Measurements from ENCODE around the gene PRSS2. TPM values are rescaled to one million over a fixed set of nuclear protein-coding genes. Genes with fewer than 3 reads are reported as not detected.
A peak's percentile ranks its signal among the peaks of the same experiment; 100 is the strongest.

PRSS2 gene
- total and polyA plus RNA-seq, 9 of the 15 experiments (the other 6 are each of a cell fraction or from before 2014, with no cell fraction given) = 1.3 to 23.9 (median 3.8) TPM

DNA sequence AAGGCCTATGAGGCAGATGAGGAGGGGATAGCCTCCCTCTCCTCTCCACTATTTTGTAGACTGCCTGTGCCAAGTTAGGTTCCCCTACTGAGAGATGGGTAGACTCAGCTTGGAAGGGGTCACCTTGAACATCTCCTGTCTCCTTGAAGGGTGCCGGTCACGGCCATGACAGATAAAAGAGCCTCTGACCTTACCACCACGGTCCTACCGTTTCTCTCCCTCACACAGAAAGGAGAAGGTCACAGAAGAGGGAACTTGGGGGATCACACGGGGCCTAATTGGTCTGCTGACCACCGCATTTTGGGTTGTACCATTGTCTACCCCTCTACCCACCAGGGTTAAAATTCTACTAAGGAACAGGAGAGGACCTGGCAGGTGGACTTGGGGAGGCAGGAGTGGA lies 17.0 kb downstream of the PRSS2 start (continued):
- TF ChIP-seq, protein P1, sequence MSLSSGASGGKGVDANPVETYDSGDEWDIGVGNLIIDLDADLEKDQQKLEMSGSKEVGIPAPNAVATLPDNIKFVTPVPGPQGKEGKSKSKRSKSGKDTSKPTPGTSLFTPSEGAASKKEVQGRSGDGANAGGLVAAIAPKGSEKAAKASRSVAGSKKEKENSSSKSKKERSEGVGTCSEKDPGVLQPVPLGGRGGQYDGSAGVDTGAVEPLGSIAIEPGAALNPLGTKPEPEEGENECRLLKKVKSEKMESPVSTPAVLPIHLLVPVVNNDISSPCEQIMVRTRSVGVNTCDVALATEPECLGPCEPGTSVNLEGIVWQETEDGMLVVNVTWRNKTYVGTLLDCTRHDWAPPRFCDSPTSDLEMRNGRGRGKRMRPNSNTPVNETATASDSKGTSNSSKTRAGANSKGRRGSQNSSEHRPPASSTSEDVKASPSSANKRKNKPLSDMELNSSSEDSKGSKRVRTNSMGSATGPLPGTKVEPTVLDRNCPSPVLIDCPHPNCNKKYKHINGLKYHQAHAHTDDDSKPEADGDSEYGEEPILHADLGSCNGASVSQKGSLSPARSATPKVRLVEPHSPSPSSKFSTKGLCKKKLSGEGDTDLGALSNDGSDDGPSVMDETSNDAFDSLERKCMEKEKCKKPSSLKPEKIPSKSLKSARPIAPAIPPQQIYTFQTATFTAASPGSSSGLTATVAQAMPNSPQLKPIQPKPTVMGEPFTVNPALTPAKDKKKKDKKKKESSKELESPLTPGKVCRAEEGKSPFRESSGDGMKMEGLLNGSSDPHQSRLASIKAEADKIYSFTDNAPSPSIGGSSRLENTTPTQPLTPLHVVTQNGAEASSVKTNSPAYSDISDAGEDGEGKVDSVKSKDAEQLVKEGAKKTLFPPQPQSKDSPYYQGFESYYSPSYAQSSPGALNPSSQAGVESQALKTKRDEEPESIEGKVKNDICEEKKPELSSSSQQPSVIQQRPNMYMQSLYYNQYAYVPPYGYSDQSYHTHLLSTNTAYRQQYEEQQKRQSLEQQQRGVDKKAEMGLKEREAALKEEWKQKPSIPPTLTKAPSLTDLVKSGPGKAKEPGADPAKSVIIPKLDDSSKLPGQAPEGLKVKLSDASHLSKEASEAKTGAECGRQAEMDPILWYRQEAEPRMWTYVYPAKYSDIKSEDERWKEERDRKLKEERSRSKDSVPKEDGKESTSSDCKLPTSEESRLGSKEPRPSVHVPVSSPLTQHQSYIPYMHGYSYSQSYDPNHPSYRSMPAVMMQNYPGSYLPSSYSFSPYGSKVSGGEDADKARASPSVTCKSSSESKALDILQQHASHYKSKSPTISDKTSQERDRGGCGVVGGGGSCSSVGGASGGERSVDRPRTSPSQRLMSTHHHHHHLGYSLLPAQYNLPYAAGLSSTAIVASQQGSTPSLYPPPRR (CRISPR knock-in tag; IDR thresholded peaks at IDR 0.05; ENCODE audit: borderline replicate concordance) = no peak
- TF ChIP-seq DDX20 (tag; IDR thresholded peaks at IDR 0.05; ENCODE audit: low read depth) = no peak
- no peak for TF ChIP-seq PURB (CRISPR knock-in tag; IDR thresholded peaks at IDR 0.05; ENCODE audit: low read depth)
- no peak for TF ChIP-seq CREM (IDR thresholded peaks at IDR 0.05; ENCODE audit: low read depth)
- no peak for TF ChIP-seq WHSC1 (IDR thresholded peaks at IDR 0.05; ENCODE audit: low read length)
- no peak for TF ChIP-seq FOXM1 (IDR thresholded peaks at IDR 0.05; ENCODE audit: low read depth)
- 0 out of 2 replicates have a peak, but pooled peaks have one; percentile 16 for TF ChIP-seq FOXM1 (CRISPR knock-in tag; IDR thresholded peaks at IDR 0.05; ENCODE audit: low read depth)
- TF ChIP-seq TARDBP (IDR thresholded peaks at IDR 0.05) = no peak
- TF ChIP-seq, protein P2, sequence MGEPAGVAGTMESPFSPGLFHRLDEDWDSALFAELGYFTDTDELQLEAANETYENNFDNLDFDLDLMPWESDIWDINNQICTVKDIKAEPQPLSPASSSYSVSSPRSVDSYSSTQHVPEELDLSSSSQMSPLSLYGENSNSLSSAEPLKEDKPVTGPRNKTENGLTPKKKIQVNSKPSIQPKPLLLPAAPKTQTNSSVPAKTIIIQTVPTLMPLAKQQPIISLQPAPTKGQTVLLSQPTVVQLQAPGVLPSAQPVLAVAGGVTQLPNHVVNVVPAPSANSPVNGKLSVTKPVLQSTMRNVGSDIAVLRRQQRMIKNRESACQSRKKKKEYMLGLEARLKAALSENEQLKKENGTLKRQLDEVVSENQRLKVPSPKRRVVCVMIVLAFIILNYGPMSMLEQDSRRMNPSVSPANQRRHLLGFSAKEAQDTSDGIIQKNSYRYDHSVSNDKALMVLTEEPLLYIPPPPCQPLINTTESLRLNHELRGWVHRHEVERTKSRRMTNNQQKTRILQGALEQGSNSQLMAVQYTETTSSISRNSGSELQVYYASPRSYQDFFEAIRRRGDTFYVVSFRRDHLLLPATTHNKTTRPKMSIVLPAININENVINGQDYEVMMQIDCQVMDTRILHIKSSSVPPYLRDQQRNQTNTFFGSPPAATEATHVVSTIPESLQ (CRISPR knock-in tag; IDR thresholded peaks at IDR 0.05) = 0 out of 2 replicates have a peak, but pooled peaks have one; percentile 42
- no peak for TF ChIP-seq NR2F6 (CRISPR knock-in tag; IDR thresholded peaks at IDR 0.05)
- no peak for TF ChIP-seq ZBTB34 (CRISPR knock-in tag; IDR thresholded peaks at IDR 0.05)
- TF ChIP-seq MEF2D (tag; conservative IDR thresholded peaks at IDR 0.05; ENCODE audit: low read depth) = no peak
- 0 out of 2 replicates have a peak, but pooled peaks have one; percentile 25 for TF ChIP-seq ZFP91 (CRISPR knock-in tag; IDR thresholded peaks at IDR 0.05)
- TF ChIP-seq SIRT6 (IDR thresholded peaks at IDR 0.05; ENCODE audit: low read depth, low read length) = no peak
- TF ChIP-seq ZBTB43 (CRISPR knock-in tag; IDR thresholded peaks at IDR 0.05) = no peak
- no peak for TF ChIP-seq ID3 (CRISPR knock-in tag; IDR thresholded peaks at IDR 0.05)
- peak; percentile 28; the same call in 1 of the 2 replicates for TF ChIP-seq ID3 (tag; IDR thresholded peaks at IDR 0.05)

Data from K562 (cell line).